GM12891 (cell line): ENCODE data around the gene FAM240A.

Source experiments
- PAX5 ChIP-seq: IDR thresholded peaks from 2 replicates; pipeline ENCODE4 v1.6.1; 2011; ENCODE audit warnings: low read length, moderate library complexity, mild to moderate bottlenecking; ENCODE audit not compliant: insufficient read depth, severe bottlenecking
- POLR2A ChIP-seq: IDR thresholded peaks from 2 replicates; pipeline ENCODE4 v1.6.1; 2011; ENCODE audit warnings: low read depth, low read length, control low read depth
- POLR2AphosphoS5 ChIP-seq: IDR thresholded peaks from 2 replicates; pipeline ENCODE4 v1.6.1; 2011; ENCODE audit warnings: low read depth, low read length, control low read depth
- POU2F2 ChIP-seq: IDR thresholded peaks from 2 replicates; pipeline ENCODE4 v1.6.1; 2011; ENCODE audit warnings: low read depth, mild to moderate bottlenecking, control low read depth, low read length, moderate library complexity
- SPI1 ChIP-seq: IDR thresholded peaks from 2 replicates; pipeline ENCODE4 v1.6.1; 2011; ENCODE audit warnings: low read depth, low read length, control low read depth
- TAF1 ChIP-seq: IDR thresholded peaks from 2 replicates; pipeline ENCODE4 v1.6.1; 2011; ENCODE audit warnings: low read depth, low read length, control low read depth

DNA sequence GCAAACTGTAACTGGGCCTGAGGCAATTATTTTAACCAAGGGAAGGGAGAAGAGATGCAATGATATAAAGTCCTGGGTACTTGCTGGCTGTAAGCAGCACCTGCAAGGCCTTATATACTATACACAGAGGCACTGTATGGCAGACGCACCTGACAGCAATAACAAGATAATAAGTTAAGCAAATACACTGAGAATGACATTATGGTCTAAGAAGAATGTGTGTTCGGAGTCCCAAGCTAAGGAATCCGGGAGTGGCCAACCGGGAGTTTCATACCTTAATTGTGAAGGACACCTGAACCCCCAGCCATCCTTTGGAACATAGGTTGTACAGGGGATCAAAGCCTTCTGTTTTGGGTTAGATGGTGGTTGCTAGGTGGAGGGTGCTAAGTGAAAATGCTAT lies 13.7 kb downstream of the FAM240A start:
- TF ChIP-seq POLR2AphosphoS5 (no peak), POLR2A (no peak), TAF1 (no peak), SPI1 (no peak), POU2F2 (no peak), PAX5 (no peak)
